T-helper 9 cell (primary cell): Measurements from ENCODE around the gene DESI1.
"Not testable (repeated sequence)": the region's sequence is repeated elsewhere in the genome, so short reads cannot be mapped to it uniquely, and the experiment has no call there.

Experiments used
- DNase-seq: peaks from one replicate; pipeline ENCODE4 v3.0.0-alpha.2; 2020

Gene DESI1

DNA sequence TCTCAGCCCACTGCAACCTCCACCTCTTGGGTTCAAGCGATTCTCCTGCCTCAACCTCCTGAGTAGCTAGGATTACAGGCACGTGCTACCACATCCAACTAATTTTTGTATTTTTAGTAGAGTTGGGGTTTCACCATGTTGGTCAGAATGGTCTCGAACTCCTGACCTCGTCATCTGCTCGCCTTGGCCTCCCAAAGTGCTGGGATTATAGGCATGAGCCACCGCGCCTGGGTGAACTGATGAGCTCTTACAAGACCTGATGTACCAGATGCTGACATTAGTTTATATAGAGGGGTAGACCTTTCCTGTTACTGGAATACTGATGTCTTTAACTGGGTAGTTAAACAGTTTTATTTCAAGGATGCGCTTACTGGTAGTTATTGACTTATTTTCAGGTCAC lies 13.8 kb upstream of the DESI1 start:
- not testable (repeated sequence) for DNase-seq

DNA sequence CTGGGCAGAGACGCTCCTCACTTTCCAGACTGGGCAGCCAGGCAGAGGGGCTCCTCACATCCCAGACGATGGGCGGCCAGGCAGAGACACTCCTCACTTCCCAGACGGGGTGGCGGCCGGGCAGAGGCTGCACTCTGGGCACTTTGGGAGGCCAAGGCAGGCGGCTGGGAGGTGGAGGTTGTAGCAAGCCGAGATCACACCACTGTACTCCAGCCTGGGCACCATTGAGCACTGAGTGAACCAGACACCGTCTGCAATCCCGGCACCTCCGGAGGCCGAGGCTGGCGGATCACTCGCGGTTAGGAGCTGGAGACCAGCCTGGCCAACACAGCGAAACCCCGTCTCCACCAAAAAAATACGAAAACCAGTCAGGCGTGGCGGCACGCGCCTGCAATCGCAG lies 10.8 kb upstream of the DESI1 start:
- not testable (repeated sequence) for DNase-seq

DNA sequence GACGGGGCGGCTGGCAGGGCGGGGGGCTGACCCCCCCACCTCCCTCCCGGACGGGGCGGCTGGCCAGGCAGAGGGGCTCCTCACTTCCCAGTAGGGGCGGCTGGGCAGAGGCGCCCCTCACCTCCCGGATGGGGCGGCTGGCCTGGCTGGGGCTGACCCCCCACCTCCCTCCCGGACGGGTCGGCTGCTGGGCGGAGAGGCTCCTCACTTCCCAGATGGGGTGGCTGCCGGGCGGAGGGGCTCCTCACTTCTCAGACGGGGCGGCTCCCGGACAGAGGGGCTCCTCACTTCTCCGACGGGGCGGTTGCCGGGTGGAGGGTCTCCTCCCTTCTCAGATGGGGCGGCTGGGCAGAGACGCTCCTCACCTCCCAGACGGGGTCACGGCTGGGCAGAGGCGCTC lies 10.3 kb upstream of the DESI1 start:
- not testable (repeated sequence) for DNase-seq

DNA sequence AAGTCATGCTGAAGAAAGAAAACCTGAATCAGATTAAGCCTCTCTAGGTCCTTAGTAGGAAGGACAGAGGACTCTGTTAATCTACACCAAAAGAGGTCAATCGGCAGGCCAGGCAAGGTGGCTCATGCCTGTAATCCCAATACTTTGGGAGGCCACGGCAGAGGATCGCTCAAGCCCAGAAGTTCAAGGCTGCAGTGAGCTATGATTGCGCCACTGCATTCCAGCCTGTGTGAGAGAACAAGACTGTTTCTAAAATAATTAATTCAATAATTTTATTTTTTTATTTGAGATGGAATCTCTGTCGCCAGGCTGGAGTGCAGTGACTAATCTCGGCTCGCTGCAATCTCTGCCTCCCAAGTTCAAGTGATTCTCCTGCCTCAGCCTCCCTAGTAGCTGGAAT lies 4.7 kb upstream of the DESI1 start:
- no peak for DNase-seq

GRCh38 chr22:41621911-41622179 lies 1.0 kb upstream of the DESI1 start:
- no peak for DNase-seq

DNA sequence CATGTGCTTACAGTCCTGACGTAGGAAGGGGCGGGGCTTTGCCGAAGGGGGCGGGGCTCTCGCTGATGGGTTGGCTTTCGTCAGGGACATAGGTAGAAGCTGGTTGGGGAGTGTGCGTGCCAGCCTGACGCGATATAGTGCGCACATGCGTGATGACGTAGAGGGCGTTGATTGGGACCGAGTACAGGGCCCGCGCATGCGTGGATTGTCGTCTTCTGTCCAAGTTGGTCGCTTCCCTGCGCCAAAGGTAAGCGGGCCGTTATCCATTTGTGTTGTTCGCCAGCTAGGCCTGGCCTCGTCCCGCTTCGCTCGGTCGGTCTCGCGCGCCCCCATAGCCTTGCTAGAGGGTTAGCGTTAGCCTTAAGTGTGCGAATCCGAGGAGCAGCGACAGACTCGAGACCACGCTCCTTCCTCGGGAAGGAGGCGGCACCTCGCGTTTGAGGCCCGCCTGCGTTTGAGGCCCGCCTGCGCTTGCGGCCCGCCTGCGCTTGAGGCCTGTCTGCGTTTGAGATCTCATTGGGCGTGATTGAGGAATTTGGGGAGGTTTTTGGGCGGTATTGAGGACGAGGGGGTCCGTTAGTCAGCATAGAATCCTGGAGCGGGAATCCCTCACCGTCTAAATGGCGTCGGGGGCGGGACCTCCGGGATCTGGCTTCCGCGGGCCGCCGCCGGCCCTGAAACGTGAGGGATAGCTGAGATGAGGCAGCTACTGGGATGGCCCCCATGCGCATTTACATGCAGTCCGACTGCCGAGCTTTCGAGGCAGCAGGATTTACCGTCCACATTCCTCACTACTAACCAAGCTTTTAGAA lies 462 bp upstream of the DESI1 start, which contains the start of gene XRCC6:
Gene XRCC6 (plus strand): TSS at position 197 of the 812 bp plus-strand sequence. CDS start 710 bp downstream, outside the sequence.
- DNase-seq = peak; percentile 100

DNA sequence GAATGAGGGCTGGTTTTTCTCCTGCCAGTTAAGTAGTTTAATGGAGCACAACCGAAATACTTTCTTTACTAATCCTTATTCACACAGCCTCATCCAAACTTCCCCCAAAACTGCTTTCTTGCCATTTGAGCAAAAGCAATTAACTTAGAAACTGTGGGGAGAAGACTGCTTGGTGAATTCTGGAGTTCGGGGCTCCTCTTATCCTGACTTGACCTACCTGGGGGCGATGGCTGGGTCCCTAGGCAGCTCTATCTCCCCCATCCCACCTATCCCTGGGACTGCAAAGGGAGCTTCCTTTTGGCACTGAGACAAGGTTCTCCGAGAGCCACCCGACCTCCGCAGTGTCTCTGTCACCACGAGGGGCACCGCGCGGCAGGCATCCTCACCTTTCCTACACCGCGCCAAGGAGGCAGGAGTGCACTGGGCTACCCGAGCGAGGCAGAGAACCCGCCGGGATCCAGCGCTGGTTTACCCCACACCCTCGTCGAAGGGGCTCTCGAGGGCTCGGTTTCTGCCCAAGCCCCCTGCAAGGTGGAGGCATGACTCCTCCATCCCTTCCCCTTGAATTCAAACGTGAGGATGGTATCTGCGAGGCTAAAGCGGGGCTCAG lies 759 bp downstream of the DESI1 start:
- DNase-seq = peak; percentile 34

- DNase-seq = no peak
Measured at GRCh38 chr22:41613456-41613855, 7.4 kb downstream of the DESI1 start.

DNA sequence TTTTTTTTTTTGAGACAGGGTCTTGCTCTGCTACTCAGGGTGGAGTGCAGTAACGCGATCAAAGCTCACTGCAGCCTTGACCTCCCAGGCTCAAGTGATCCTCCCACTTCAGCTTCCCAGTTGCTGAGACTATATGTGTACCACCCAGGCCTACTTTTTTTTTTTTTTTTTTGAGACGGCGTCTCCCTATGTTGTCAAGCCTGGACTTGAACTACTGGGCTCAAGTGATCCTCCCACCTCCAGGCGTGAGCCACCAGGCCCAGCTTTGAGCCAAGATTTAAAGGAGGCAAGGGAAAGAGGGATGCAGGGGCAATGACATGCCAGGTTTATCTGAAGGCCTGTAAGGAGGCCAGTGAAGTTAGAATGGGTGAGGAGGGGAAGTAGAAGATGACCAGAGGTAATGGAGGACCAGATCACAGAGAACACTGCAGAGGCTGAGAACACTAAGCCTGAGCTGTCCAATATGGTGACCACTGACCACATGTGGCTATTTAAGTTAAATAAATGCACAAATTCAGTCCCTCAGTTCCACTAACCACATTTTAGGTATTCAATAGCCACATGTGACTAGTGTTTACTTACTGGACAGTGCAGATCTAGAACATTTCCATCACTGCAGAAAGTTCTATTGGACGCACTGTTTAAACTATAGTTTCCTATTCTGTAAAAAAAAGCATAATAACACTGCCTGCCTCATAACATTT lies 8.1 kb downstream of the DESI1 start:
- DNase-seq = no peak

GRCh38 chr22:41608386-41608785 lies 12.5 kb downstream of the DESI1 start:
- no peak for DNase-seq

DNA sequence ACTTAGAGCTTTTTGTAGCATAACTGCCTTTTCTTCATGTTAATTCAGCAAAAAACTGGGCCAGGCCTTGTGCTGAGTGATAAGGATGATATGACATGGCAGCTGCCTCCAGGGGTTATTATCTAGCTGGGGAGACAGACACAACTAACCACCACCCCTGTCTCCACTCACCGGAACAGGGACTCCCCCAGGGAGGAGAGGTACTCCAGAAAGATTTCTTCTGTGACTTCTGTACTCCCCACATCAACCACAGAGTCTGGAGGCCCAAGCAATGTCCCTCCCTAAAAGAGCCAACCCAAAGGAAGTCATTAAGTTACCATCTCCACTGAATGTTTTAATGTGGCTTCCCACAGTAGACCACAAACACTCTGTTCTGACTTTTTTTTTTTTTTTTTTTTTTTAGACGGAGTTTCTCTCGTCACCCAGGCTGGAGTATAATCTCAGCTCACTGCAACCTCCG lies 16.9 kb downstream of the DESI1 start:
- peak; percentile 48 for DNase-seq

- DNase-seq = no peak
Measured at GRCh38 chr22:41600976-41601375, 19.9 kb downstream of the DESI1 start.

DNA sequence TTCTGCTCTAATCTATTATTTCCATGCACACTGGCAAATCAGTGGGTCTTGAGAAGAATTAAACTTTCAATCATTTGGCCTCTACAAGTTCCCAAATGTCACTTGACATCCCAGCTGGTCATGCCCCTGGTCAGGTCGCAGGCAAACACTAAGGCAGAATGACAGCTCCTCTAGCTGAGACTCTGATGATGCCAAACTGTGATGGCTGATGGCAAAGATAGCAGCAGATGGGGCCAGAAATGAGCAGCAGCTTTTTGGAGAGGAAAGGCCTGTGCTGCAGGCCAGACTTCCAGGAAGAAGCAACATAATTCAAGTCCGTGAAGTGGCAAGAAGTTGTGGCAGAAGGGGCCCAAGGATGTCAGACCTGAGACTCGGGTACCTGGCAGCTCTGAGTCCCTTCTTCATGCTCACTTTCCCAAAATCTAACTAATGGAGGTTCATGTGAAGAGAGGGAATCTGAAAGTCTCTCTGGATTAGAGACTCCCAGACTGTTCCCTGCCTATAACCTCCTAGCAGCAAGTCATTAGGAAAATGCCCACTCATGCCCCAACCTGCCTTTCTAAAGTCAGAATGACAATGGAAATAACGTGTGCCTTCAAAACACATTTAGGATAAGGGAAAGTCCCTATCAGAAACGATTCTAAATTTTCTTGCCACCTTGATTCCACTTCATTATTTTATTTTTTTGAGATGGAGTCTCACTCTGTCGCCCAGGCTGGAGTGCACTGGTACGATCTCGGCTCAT lies 21.8 kb downstream of the DESI1 start:
- DNase-seq = no peak

- DNase-seq = no peak
Measured at GRCh38 chr22:41598081-41598480, 22.8 kb downstream of the DESI1 start.

DNA sequence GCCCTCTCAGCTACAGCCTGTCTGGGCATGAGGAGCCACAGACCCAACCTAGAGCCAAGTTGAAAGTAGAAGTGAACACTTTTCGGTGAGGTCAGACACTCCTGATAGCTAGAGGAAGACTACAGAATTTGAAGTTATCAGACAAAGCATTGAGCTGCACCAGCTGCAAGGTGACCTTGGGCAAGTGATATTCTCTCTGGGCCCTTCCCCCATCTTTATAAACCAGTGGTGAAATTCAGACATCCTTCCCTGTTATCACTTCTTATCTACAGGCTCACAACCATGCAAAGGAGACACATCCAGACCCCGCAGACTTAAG lies 23.2 kb downstream of the DESI1 start:
- no peak for DNase-seq

DNA sequence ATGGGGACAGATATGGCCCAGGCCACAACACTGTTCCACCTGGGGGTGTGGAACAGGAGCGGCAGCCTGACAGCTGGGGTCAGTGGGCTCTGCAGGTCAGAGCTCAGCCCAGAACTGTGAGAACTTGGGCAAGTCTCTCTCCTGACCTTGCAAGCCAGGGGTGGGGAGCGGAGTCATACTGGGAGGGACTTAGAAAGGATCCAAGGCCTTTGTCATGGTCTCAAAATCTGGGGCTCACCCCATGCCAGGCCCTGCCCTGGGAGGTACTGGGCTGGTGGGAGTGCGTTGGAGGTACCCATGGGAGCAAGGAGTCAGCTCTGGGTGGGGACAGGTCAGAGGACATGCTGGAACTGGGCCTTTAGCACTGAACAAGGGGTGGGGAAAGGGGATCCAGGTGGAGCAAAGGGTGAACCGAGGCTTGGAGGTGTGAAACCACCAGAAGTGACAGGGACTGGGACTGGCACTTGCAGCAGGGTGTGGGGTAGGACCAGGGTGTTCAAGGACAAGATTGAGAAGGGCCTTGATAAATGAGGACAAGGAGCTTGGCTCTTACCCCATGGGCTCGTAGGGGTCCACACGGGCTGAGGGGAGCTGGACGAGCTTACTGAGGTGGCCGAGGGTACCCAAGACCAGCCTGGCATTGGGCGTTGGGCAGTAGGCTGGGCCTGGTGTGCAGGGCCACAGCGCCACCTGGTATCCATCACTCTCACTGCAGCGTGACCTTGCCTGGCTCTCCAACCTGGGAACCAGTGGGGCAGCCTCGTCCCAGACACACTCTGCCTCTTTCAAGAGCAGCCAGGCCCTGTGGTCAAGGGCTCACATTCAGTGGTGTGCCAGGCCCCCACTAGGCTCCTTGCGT lies 23.8 kb downstream of the DESI1 start:
- DNase-seq = peak; percentile 9

DNA sequence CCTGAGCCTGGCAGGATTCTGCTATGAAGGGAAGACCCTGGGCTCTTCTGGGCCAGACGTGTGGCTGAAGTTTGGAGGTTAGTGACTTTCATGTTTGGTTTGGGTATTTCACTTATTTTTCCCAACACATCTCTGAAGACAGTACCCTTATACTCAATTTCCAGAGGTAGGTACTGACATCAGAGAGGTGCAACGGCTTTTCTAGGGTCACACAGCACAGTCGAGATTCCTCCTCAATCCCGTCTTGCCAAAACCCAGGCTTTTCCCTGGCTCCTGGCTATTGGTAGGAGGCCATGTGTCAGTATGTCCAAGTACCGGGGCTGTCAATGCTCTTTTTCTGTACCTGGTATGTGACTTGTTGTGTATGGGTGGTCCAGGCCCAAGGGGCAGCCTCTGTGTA lies 25.1 kb downstream of the DESI1 start:
- no peak for DNase-seq

DNA sequence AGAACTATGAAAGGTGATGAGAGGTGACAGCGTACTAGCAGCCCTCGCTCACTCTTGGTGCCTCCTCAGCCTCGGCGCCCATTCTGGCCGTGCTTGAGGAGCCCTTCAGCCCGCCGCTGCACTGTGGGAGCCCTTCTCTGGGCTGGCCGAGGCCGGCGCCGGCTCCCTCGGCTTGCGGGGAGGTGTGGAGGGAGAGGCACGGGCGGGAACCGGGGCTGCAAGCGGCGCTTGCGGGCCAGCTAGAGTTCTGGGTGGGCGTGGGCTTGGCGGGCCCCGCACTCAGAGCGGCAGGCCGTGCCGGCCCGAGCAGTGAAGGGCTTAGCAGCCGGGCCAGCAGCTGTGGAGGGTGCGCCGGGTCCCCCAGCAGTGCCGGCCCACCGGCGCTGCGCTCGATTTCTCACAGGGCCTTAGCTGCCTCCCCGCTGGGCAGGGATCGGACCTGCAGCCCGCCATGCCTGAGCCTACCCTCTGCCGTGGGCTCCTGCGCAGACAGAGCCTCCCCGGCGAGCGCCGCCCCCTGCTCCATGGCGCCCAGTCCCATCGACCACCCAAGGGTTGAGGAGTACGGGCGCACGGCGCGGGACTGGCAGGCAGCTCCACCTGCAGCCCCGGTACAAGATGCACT lies 27.4 kb downstream of the DESI1 start:
- not testable (repeated sequence) for DNase-seq

- peak; percentile 100 for DNase-seq
Measured at GRCh38 chr22:41589391-41590241, 31.2 kb downstream of the DESI1 start, which contains the start of gene PMM1. Gene PMM1, minus strand, starts transcription at chr22:41589840. Its CDS starts 35 bp downstream, at chr22:41589805.

- DNase-seq = no peak
Measured at GRCh38 chr22:41587347-41587723, 33.5 kb downstream of the DESI1 start.

GRCh38 chr22:41585898-41586297 lies 34.9 kb downstream of the DESI1 start:
- no peak for DNase-seq
